HEK293T (cell line): ENCODE measurements around the gene FBXL17.

Source experiments
- CTCF ChIA-PET: fragments of 350-600 bp; formaldehyde crosslinking; extraction: SDS; loops from one replicate; lab custom pipeline; 2021; ENCODE audit warnings: antibody characterized with exemption, inconsistent platforms; lab: Yijun Ruan, JAX
- POLR2A ChIA-PET: fragments of 350-600 bp; formaldehyde crosslinking; extraction: SDS; loops from one replicate; lab custom pipeline; 2020; ENCODE audit warnings: antibody characterized with exemption, inconsistent platforms; lab: Yijun Ruan, JAX
- DNase-seq: peaks from one replicate; pipeline ENCODE4 v3.0.0; 2012; ENCODE audit warnings: mixed read lengths; ENCODE audit errors: extremely low spot score
- ARNT ChIP-seq: fragments of 450-650 bp; IDR thresholded peaks from 2 replicates; pipeline ENCODE4 v1.6.1; 2017; ENCODE audit warnings: mild to moderate bottlenecking
- BHLHE40 ChIP-seq: fragments of 450-650 bp; IDR thresholded peaks from 2 replicates; pipeline ENCODE4 v1.6.1; 2016; ENCODE audit warnings: mild to moderate bottlenecking, moderate library complexity, borderline replicate concordance
- CTBP1 ChIP-seq: fragments of 450-650 bp; IDR thresholded peaks from 2 replicates; pipeline ENCODE4 v1.6.1; 2016; ENCODE audit warnings: borderline replicate concordance
- ELF4 ChIP-seq: fragments of 450-650 bp; IDR thresholded peaks from 2 replicates; pipeline ENCODE4 v1.6.1; 2017; ENCODE audit warnings: antibody characterized with exemption
- FOXA1 ChIP-seq: fragments of 450-650 bp; IDR thresholded peaks from 2 replicates; pipeline ENCODE4 v1.6.1; 2016; ENCODE audit warnings: mild to moderate bottlenecking
- FOXK2 ChIP-seq: fragments of 450-650 bp; IDR thresholded peaks from 2 replicates; pipeline ENCODE4 v1.6.1; 2016; ENCODE audit warnings: mild to moderate bottlenecking
- FOXM1 ChIP-seq: fragments of 450-650 bp; IDR thresholded peaks from 2 replicates; pipeline ENCODE4 v1.6.1; 2017; ENCODE audit warnings: mild to moderate bottlenecking, borderline replicate concordance
- HDGF ChIP-seq: fragments of 450-650 bp; IDR thresholded peaks from 2 replicates; pipeline ENCODE4 v1.6.1; 2017; ENCODE audit warnings: antibody characterized with exemption, borderline replicate concordance
- L3MBTL2 ChIP-seq: fragments of 450-650 bp; conservative IDR thresholded peaks from 2 replicates; pipeline ENCODE4 v1.6.1; 2016; ENCODE audit warnings: mild to moderate bottlenecking
- LEF1 ChIP-seq: fragments of 450-650 bp; IDR thresholded peaks from 2 replicates; pipeline ENCODE4 v1.6.1; 2017; ENCODE audit warnings: mild to moderate bottlenecking, borderline replicate concordance
- NFRKB ChIP-seq: fragments of 450-650 bp; IDR thresholded peaks from 2 replicates; pipeline ENCODE4 v1.6.1; 2016; ENCODE audit warnings: mild to moderate bottlenecking, moderate library complexity
- SP1 ChIP-seq: fragments of 450-650 bp; IDR thresholded peaks from 2 replicates; pipeline ENCODE4 v1.6.1; 2017
- SUZ12 ChIP-seq: fragments of 450-650 bp; IDR thresholded peaks from 2 replicates; pipeline ENCODE4 v1.6.1; 2016; ENCODE audit warnings: mild to moderate bottlenecking
- TARDBP ChIP-seq: fragments of 450-650 bp; IDR thresholded peaks from 2 replicates; pipeline ENCODE4 v1.6.1; 2016
- ZNF384 ChIP-seq: fragments of 450-650 bp; IDR thresholded peaks from 2 replicates; pipeline ENCODE4 v1.6.1; 2016
- TF ChIP-seq, protein P1 (sequence below): fragments of 450-650 bp; IDR thresholded peaks from 2 replicates; pipeline ENCODE4 v1.6.1; 2016

FBXL17 gene

DNA sequence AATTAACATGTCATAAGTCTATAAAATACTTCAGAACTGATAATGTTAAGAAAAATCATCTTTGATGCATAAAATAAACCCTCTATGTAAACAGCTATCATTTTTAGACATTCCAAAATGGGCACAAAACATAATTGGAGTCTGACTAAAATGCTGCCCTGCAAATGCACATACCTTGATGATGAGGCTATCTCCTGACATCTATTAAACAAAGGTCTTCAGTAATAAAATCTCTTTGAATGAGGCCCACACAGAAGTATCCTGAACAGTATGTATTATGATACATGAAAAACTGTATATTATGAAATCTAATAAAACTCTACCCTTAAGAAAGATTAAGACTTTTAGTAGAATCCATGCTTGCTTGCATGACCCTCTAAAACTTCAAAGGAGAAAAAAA, 66.1 kb downstream of the FBXL17 start:
- CTCF ChIA-PET = no interaction called here
- POLR2A ChIA-PET = no interaction called here
- TF ChIP-seq ZNF384 = no peak
- TF ChIP-seq FOXK2 = no peak
- no peak for TF ChIP-seq CTBP1
- no peak for TF ChIP-seq L3MBTL2
- TF ChIP-seq HDGF = no peak
- no peak for TF ChIP-seq FOXA1
- no peak for TF ChIP-seq ARNT
- TF ChIP-seq TARDBP = no peak
- TF ChIP-seq FOXM1 = no peak
- TF ChIP-seq, protein P1, sequence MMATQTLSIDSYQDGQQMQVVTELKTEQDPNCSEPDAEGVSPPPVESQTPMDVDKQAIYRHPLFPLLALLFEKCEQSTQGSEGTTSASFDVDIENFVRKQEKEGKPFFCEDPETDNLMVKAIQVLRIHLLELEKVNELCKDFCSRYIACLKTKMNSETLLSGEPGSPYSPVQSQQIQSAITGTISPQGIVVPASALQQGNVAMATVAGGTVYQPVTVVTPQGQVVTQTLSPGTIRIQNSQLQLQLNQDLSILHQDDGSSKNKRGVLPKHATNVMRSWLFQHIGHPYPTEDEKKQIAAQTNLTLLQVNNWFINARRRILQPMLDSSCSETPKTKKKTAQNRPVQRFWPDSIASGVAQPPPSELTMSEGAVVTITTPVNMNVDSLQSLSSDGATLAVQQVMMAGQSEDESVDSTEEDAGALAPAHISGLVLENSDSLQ = no peak
- TF ChIP-seq LEF1 = no peak
- no peak for TF ChIP-seq BHLHE40
- TF ChIP-seq ELF4 = no peak
- no peak for TF ChIP-seq SUZ12
- DNase-seq = no peak

DNA sequence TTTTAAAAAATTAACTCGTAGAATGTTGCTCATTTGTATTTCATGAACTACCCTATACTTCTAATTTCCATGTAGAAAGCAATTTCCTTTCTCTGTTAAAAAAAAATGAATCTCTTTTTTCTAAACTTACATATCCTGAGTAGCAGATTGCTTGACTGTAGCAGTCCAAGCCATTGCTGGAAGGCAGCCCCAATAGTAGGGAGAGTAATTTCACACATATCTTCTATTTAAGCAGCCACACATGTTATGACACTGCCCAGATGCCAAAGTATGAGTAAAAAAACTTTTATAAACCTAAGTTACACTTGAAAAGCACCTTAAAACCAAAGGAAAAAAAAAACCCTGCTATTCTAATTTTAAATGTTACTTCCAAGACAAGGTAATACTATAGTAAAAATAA, 69.6 kb downstream of the FBXL17 start:
- no peak for DNase-seq
- CTCF ChIA-PET = no interaction called here
- POLR2A ChIA-PET = no interaction called here
- no peak for TF ChIP-seq ARNT
- no peak for TF ChIP-seq LEF1
- TF ChIP-seq TARDBP = no peak
- TF ChIP-seq FOXK2 = no peak
- no peak for TF ChIP-seq FOXM1
- TF ChIP-seq FOXA1 = no peak
- TF ChIP-seq ELF4 = no peak
- no peak for TF ChIP-seq SP1
- TF ChIP-seq HDGF = no peak
- TF ChIP-seq NFRKB = no peak
- TF ChIP-seq SUZ12 = no peak
- TF ChIP-seq, protein P1 = no peak

DNA sequence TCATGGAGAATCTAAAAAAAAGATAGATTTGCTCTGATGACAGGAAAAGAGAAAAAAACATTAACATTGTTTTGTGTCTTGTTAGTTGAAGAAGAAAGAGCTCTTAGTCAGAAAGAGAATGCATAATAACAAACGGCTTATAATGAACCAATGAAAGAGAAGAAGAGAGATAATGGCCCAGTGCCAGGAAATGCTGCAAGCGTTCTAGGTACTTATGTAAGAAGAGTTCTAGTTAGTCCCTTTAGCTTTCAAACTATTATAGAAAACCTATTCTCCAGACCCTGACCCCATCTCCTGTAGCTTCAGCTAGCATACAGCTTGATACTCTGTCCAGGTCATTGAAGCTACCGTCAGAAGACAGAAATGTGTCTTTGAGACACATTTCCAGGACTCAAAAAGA, 70.2 kb downstream of the FBXL17 start:
- no peak for DNase-seq
- ChIA-PET POLR2A (no interaction called here), CTCF (no interaction called here)
- TF ChIP-seq BHLHE40 (no peak), ZNF384 (no peak), NFRKB (no peak), FOXK2 (no peak), FOXM1 (no peak), SP1 (no peak), HDGF (no peak), TARDBP (no peak), FOXA1 (no peak), SUZ12 (no peak), ELF4 (no peak), ARNT (no peak), CTBP1 (no peak), L3MBTL2 (no peak), LEF1 (no peak)
- TF ChIP-seq, protein P1 = no peak

DNA sequence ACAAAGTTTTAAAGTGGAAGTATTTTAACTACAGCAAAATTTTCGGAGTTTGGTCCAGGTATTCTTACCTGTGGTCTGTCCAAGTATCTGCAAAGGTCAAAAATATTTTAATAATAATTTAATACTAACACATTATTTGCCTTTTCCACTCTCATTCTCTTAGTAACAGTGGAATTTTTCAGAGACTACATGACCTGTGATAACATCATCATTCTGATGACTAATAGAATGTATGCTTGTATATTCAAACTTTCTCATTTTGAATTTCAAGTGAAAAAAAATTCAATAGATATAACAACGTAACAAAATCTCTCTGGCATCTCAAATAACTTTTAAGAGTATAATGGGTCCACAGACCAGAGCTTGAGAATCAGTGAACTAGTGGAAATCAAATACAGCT, 78.3 kb downstream of the FBXL17 start:
- DNase-seq = no peak
- ChIA-PET CTCF (no interaction called here), POLR2A (no interaction called here)
- TF ChIP-seq L3MBTL2 (no peak), ARNT (no peak), SUZ12 (no peak), TARDBP (no peak), FOXM1 (no peak), ELF4 (no peak), ZNF384 (no peak), SP1 (no peak), CTBP1 (no peak), LEF1 (no peak), FOXA1 (no peak), BHLHE40 (no peak), FOXK2 (no peak), HDGF (no peak), NFRKB (no peak)
- TF ChIP-seq, protein P1 = no peak

DNA sequence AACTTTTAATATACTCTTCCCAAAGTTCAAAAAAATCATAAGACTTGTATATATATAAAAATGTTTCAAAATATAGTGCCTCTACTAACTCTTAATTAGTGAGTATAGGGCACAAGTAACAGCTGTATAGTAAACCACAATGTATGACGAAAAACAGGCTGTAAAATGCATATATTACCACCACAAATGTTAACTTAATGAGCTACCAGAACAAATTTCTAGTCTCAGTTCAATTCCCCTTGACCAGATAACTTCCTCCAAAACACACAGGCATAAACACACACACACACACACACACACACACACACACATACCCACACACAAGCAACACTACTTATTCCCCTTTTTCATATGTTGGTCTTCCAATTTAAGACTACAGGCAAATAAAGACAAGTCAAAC, 78.8 kb downstream of the FBXL17 start:
- POLR2A ChIA-PET = no interaction called here
- no peak for DNase-seq
- TF ChIP-seq TARDBP (no peak), ELF4 (no peak), ARNT (no peak), SUZ12 (no peak), L3MBTL2 (no peak), FOXK2 (no peak)
- CTCF ChIA-PET = interaction anchor here (1.0 kb wide), 1 partner anchor 43 kb away, joined by 3 read pairs; no protein-coding TSS in a partner anchor

DNA sequence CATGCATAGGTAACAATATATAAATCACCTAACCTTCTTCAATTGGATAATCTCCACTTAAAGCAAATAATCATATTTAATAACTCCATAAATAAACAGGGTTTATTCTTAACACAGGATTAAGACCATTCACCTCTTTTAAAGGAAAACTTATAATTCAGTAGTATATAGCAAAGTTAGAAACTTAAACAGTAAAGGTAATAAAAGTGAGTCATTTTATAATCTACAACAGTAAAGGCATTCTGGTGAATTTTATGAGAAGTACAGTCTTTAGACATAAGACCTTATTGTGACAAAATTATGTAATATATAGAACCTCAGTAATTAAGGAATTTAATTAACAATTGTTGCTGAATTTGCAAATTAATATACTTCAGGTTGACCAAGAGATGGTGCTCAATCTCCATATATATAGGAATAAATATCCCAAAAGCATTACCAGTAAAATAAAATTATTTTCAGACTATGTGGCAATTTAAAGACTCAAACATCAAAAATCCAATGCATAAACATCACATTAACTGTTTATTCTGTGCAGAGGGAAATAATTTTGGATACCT, 84.8 kb downstream of the FBXL17 start:
- ChIA-PET POLR2A (no interaction called here), CTCF (no interaction called here)
- no peak for TF ChIP-seq LEF1
- no peak for DNase-seq
